SKM-1 treated with dmso at 0.1 percent for 144 hours (cell line): Measurements from ENCODE around the gene ZNF576.
"Not testable (repeated sequence)": the region's sequence is repeated elsewhere in the genome, so short reads cannot be mapped to it uniquely, and the experiment has no call there.

ENCODE experiments used
- DNase-seq: peaks from one replicate; lab custom pipeline; 2025; ENCODE audit not compliant: unreplicated experiment; lab: John Stamatoyannopoulos, UW

The ZNF576 gene

DNA sequence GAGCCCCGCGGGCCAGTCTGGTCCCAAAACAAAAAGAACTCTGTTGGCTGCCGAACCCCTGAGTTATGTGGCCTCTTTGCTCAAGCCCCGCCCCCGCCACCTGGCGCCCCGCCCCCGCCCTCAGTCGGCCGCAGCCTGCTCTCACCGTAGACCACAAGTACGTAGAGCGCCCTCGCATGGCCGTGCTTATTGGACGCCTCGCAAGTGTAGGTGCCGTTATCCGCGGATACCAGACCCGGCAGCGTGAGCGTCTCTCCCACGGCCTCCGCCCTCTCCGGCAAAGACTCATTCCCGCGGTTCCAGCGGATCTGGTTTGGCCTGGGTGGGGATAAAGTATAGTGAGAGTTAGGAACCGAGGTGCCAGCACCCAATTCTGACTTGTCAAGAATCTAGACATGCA lies 28.5 kb downstream of the ZNF576 start:
- DNase-seq = no peak

GRCh38 chr19:43625918-43626579 lies 29.7 kb downstream of the ZNF576 start:
- no peak for DNase-seq

- DNase-seq = no peak
Measured at GRCh38 chr19:43626838-43627237, 30.4 kb downstream of the ZNF576 start.

DNA sequence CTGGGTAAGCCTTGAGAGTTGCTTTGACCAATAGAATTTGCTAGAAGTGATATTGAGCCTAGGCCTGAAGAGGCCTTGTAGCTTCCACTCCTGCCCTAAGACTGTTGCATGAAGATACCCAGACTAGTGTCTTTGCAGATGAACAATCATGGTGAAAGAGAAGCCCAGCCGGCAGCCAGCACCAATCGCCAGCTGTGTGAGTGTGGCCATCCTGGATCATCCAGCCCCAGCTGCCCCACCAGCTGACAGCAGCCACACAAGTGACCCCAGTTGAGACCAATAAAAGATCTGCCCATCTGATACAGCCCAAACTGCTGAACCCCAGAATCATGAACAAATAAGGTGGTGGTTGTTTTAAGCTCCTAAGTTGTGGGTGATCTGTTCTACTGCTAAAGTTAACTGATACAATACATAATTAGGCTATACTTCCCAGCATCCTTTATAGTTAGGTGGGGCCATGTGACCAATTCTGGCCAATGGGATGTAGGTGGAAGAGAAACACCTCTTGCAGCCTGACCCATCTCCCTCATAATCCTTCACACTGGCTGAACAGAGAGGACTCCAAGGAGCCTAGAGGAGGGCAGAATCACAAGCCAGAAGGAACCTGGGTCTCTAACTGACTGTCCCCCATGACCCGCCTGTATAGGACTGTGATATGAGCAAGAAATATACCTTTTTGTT lies 32.4 kb downstream of the ZNF576 start:
- DNase-seq = no peak

DNA sequence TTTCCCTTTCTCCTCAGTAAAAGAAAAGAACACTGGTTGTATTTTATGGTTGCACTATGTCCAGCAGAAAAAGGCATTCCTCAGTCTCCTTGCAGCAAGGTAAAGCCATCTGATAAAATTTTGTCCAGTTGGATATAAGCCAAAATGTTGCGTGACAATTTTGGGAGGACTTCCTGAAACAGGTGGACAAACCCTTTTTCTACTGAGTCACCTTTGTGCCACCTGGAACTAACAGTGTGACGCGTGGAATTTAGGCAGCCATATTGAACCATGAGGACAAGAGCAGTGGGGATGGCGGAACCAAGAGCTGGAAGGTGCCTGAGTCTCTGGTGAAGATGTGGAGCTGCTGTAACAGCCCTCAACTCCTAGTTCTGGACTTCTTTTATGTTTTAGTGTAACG lies 35.1 kb downstream of the ZNF576 start:
- no peak for DNase-seq

DNA sequence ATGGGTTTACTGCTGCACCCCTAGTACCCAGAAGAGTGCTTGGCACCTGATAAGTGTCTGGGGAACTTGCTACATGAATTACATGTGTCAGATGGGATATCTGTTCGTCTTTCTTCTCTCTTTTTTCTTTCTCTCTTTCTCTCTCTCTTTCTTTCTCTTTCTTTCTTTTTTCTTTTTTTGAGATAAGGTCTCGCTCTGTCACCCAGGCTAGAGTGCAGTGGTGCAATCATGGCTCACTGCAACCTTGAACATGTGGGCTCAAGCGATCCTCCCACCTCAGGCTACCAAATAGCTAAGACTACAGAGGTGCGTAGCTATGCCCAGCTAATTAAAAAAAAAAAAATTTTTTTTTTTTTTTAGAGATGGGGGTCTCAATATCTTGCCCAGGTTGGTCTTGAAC lies 37.1 kb downstream of the ZNF576 start:
- DNase-seq = no peak

DNA sequence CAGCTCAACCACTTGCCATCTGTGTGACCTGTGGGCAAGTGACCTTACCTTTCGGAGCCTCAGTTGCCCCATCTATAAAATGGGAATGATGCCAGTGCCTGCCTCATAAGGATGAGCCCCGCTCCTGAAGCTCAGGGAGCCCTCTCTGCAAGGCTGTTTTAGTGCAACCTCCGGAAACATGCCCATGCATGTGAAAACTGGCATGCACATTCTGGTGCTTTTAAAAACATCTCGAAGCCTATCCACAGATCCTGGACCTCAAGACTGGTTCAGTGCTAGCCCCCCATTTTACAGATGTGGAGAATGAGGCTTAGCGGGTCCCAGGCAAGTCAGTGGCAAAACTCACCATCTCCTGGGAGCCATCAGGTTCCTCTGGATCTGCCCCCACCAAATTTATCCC lies 37.7 kb downstream of the ZNF576 start:
- DNase-seq = no peak

GRCh38 chr19:43634506-43634871 lies 38.1 kb downstream of the ZNF576 start:
- no peak for DNase-seq

DNA sequence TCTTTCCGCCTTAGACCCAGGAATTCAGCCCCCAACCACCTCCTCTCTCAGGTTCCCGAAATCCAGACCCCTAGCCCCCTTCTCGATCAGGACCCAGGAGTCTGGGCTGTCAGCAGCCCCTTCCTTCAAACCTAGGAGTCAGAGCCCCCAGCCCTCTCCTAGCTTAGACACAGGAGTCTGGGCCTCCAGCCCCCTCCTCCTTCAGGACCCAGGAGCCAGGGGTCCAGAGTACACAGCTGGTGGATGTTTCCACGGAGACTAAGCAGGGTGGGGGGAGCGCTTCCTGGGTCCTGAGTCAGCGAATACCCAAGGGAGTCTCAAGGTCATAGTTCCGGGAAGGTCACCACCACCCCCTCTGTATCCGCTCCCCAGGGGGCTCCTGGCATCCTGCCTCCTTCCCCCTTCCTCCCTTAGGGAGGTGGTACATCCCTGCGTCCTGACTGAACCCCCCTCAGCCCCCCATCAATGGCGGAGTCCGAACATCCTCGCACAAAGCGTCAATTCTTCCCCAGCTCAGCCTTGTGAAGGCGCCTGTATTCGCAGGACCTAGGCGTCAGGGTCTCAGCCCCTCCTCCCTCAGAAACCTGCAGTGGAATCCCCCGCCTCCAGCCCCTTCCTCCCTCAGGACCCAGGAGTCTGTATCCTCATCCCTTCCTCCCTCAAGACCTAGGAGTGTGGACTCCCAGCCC lies 38.6 kb downstream of the ZNF576 start:
- no peak for DNase-seq

DNA sequence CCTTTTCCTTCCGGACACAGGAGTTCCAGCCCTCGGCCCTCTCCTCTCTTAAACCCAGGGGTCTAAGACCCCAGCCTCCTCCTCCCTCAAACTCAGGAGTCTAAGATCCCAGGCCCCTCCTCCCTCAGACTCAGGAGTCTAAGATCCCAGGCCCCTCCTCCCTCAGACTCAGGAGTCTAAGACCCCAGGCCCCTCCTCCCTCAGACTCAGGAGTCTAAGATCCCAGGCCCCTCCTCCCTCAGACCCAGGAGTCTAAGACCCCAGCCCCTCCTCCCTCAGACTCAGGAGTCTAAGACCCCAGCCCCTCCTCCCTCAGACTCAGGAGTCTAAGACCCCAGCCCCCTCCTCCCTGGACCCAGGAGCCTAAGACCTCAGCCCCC lies 39.2 kb downstream of the ZNF576 start:
- not testable (repeated sequence) for DNase-seq

- DNase-seq = no peak
Measured at GRCh38 chr19:43636121-43636683, 39.8 kb downstream of the ZNF576 start.

GRCh38 chr19:43638214-43638994 lies 42.0 kb downstream of the ZNF576 start:
- no peak for DNase-seq

- no peak for DNase-seq
Measured at GRCh38 chr19:43638995-43639518, 42.7 kb downstream of the ZNF576 start.

- no peak for DNase-seq
Measured at GRCh38 chr19:43639519-43640423, 43.4 kb downstream of the ZNF576 start, which contains the start of gene CADM4. Gene CADM4, minus strand, starts transcription at chr19:43639850. Its CDS starts 60 bp downstream, at chr19:43639790.

GRCh38 chr19:43640424-43640757 lies 44.0 kb downstream of the ZNF576 start:
- DNase-seq = no peak

DNA sequence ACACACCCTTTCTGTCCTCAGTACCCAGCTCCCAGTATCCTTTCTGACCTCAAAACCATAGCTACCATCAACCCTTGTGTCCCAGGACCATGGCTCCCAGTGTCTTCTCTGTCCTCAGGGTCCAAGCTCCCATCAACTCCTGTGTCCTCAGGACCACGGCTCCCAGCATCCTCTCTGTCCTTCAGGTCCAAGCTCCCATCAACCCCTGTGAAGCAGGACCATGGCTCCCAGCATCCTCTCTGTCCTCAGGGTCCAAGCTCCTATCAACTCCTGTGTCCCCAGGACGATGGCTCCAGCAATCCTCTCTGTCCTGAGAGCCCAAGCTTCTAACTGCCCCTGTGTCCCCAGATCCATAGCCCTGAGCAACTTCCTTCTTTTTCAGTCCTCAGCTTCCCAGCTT lies 44.9 kb downstream of the ZNF576 start:
- DNase-seq = no peak

DNA sequence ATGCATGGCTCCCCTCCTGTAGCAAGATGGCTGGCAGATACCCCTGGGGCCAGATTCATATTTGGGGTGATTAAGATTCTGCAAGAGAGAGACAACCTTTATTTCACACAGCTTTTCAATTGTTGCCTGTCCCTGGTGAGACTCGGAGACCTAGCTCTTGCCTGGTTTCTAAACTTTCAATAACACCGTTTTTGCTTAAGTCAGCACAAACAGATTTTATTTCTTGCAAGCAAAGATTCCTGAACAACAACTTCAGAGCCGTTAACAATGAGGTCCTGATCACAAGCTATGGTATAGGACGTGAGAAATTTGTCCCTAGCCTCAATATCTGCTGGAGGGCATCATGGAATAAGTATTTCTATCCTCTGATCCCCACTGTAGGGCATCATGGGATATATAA lies 46.1 kb downstream of the ZNF576 start:
- no peak for DNase-seq

DNA sequence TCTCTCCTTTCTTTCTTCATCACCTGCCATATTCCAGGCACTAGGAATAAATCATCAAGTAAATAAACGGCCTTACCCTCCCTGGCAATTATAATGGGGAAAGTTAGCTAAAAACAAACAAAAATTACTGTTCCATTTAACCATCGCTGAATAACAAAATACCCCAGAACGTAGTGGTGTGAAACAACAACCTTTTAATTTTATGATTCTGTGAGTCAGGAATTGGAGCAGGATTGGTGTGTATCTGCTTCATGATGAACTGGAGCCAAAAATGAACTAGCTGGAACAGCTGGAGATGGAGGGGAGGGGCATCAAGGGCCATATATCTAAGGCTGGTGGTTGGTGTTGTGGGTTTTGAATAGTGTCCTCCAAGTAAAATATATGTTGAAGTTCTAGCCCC lies 46.9 kb downstream of the ZNF576 start:
- DNase-seq = no peak

GRCh38 chr19:43644181-43644580 lies 47.8 kb downstream of the ZNF576 start:
- DNase-seq = no peak

DNA sequence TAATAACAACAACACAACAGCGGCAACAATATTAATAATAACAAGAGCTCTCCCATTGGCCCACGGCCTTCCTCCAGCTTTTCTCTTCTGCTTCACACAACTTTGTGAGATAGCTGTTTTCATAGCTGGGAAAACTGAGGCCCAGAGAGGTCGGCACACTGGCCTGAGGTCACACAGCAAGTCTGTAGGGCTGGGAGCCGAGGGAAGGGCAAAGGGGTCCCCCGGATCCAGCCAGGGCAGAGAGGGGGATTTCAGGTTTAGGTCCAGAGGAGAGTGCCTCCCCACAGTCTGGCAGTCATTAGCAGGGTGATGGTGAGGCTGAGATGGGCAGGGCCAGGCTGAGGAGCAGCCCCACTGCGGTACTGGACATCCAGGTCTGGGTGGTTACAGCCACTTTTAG lies 52.2 kb downstream of the ZNF576 start:
- DNase-seq = no peak
